GM21576 (cell line): ENCODE data around the gene OR10S1.
"Not testable (repeated sequence)": the region's sequence is repeated elsewhere in the genome, so short reads cannot be mapped to it uniquely, and the experiment has no call there.

ENCODE experiments used
- ATAC-seq: cut with Tn5 transposase; IDR thresholded peaks from one replicate; pipeline ENCODE4 v1.9.1; 2021; ENCODE audit warnings: mild to moderate bottlenecking, moderate library complexity; ENCODE audit not compliant: unreplicated experiment

Gene OR10S1, protein sequence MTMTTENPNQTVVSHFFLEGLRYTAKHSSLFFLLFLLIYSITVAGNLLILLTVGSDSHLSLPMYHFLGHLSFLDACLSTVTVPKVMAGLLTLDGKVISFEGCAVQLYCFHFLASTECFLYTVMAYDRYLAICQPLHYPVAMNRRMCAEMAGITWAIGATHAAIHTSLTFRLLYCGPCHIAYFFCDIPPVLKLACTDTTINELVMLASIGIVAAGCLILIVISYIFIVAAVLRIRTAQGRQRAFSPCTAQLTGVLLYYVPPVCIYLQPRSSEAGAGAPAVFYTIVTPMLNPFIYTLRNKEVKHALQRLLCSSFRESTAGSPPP

DNA sequence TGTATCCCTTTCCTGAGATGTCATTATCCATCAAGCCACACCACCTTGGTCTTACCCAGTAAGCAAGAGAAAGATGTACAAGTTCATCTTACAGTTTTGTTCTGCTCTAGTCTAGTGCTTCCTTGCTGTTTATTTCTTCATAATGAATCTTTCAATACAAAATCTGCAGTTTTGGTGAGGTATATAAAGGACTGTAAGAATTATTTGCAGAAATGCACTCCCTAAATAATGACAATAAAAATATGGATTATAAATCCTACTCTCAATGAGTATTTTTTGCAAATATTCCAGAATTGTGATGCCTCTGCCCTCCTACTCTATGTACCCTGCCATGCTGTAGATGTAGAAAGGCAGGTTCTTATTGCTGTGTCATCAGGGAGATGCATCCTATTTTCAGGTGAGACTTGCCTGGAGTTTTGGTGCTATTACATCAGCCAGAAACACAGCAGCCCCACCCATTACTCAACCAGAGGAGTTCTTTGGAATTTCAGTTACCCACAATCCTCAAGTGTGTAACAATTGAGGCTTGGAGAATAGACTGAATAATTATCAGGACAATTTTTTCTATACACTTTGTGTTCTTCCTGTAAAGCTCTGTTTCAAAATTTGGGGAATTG is at the start of gene OR10S1:
TSS of gene OR10S1 (minus strand) at position 51 of the 617 bp plus-strand sequence. CDS start 117 bp downstream, outside the sequence.
- ATAC-seq = no peak

DNA sequence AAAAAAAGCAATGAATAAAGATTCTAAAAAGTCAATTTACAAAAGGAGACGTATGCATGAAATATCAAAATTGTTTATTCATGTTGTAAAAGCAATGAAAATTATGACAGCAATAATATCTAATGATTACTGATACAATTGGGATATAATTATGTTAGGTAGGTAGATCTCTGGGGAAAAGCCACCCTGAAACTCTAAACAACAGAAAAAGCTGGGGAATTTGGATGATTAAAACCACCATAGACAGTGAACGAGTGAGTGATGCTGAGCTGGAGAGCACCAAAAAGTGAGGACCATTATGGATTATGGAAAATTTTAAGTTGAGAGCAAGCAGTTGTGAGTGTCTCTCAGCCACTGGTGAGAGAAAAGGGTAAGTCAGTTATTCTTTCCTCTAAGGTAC is 48.9 kb upstream of the OR10S1 start, which contains the start of gene OR10G8:
TSS of gene OR10G8 (plus strand) at position 301 of the 400 bp plus-strand sequence. CDS start 2,825 bp downstream, outside the sequence.
- no peak for ATAC-seq

- ATAC-seq = not testable (repeated sequence)
Measured at GRCh38 chr11:124015837-124016236, 38.3 kb upstream of the OR10S1 start.

- ATAC-seq = no peak
Measured at GRCh38 chr11:124012697-124013096, 35.1 kb upstream of the OR10S1 start, which contains the start of gene OR10G4. Gene OR10G4, plus strand, starts transcription at chr11:124012997. Its CDS starts 2,578 bp downstream, at chr11:124015575.

- no peak for ATAC-seq
Measured at GRCh38 chr11:123995119-123995518, 17.5 kb upstream of the OR10S1 start, which contains the start of gene OR10G6. Gene OR10G6, minus strand, starts transcription at chr11:123995161. Its CDS starts 0 bp downstream, at chr11:123995161.

DNA sequence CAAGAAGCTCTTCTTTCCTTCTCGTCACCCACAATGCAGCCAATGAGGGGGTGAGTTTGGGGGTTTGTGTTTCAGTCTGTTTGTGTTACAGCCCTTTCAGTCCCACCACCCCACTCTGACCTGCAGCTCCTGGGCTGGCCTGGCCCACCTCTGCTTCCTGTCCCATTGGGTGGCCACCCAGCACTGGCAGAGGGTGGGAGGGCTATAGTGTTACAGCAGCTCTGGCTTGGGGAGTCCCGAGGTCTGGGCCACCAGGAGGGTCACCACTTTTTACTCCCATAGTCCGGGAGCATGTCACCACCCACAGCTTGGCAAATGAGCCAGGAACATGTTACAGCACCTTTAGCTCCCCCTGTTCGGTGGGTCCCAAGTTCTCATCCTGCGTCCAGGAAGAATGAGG is 1.7 kb upstream of the OR10S1 start:
- ATAC-seq = no peak

DNA sequence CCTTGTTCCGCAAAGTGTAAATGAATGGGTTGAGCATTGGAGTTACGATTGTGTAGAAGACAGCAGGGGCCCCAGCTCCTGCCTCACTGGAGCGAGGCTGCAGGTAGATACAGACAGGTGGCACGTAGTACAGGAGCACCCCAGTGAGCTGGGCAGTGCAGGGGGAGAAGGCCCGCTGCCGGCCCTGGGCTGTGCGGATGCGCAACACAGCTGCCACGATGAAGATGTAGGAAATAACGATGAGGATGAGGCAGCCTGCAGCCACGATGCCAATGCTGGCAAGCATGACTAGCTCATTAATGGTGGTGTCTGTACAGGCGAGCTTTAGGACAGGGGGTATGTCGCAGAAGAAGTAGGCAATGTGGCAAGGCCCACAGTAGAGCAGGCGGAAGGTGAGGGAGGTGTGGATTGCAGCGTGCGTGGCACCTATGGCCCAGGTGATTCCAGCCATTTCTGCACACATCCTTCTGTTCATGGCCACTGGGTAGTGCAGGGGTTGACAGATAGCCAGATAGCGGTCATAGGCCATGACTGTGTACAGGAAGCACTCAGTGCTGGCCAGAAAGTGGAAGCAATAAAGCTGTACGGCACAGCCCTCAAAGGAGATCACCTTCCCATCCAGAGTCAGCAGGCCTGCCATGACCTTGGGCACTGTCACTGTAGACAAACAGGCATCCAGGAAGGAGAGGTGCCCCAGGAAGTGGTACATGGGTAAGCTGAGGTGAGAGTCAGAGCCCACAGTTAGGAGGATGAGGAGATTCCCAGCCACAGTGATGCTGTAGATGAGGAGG is 616 bp downstream of the OR10S1 start:
- no peak for ATAC-seq

- no peak for ATAC-seq
Measured at GRCh38 chr11:123973816-123974215, 3.8 kb downstream of the OR10S1 start.

GRCh38 chr11:123956752-123957151 is 20.8 kb downstream of the OR10S1 start:
- ATAC-seq = no peak

DNA sequence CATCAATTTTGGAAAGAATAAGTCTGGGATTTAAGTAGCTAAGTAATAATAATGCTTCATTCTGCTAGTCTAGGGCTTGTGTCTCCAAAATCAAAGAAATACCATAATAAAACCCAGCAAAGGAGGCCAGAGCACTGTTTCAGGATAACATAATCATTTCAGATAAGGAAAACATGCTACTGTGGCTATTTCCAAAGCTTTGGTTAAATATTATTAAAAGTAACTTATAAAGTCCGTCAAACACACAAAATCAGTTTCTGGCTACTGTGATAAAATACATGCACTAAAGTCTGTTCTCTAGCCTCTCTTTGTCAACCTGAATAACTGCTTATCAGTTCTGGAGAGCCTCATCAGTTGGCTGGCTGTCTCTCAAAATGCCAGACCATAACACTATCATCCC is 32.4 kb downstream of the OR10S1 start:
- ATAC-seq = no peak

GRCh38 chr11:123943738-123944137 is 33.8 kb downstream of the OR10S1 start, which contains the start of gene OR6T1:
Gene OR6T1, minus strand, starts transcription at chr11:123943838. Its CDS starts 0 bp downstream, at chr11:123943838.
- no peak for ATAC-seq

GRCh38 chr11:123942413-123942812 is 35.2 kb downstream of the OR10S1 start:
- ATAC-seq = no peak

GRCh38 chr11:123939317-123939716 is 38.3 kb downstream of the OR10S1 start, which contains the start of gene OR4D5:
Gene OR4D5, plus strand, starts transcription at chr11:123939617. Its CDS starts 0 bp downstream, at chr11:123939617.
- no peak for ATAC-seq
